ENCODE measurements around the gene TCAF1. TPM values are rescaled to one million over a fixed set of nuclear protein-coding genes. Genes with fewer than 3 reads are reported as not detected.

Gene TCAF1
- total RNA-seq, 1 experiment from 2014 or later = 26.7 TPM

- BruUV-seq (replicated peaks) = no TSS peak
- DNase-seq = no peak
- no peak overlapping the region for H3K4me3 Mint-ChIP-seq (ENCODE audit: low read depth, unreplicated experiment)
- H3K27ac Mint-ChIP-seq (ENCODE audit: unreplicated experiment) = no peak overlapping the region
- H3K27me3 Mint-ChIP-seq (ENCODE audit: unreplicated experiment) = no peaks in the 10 kb centered on the region
- CTCF ChIA-PET = no interaction called here
- intact Hi-C loops (cut with micrococcal nuclease; ENCODE audit: unreplicated experiment) = no loop called here
- no peak for TF ChIP-seq CTCF (IDR thresholded peaks at IDR 0.05; ENCODE audit: unreplicated experiment)
- H3K9me3 Mint-ChIP-seq (ENCODE audit: low read depth, unreplicated experiment) = no peaks in the 10 kb centered on the region
- H3K4me1 Mint-ChIP-seq (ENCODE audit: low read depth, unreplicated experiment) = peaks cover 3% of the 10 kb centered on the region
- no peaks in the 10 kb centered on the region for H3K36me3 Mint-ChIP-seq (ENCODE audit: insufficient read depth, unreplicated experiment)
These were observed 8.7 kb upstream of the TCAF1 start for GRCh38 chr7:143910473-143911248.

- Mint-ChIP-seq H3K27me3 (ENCODE audit: unreplicated experiment) (no peaks in the 10 kb centered on the region), H3K4me3 (ENCODE audit: low read depth, unreplicated experiment) (no peak overlapping the region), H3K9me3 (ENCODE audit: low read depth, unreplicated experiment) (no peaks in the 10 kb centered on the region), H3K4me1 (ENCODE audit: low read depth, unreplicated experiment) (peaks cover 11% of the 10 kb centered on the region), H3K27ac (ENCODE audit: unreplicated experiment) (no peak overlapping the region), H3K36me3 (ENCODE audit: insufficient read depth, unreplicated experiment) (no peaks in the 10 kb centered on the region)
- intact Hi-C loops (cut with micrococcal nuclease; ENCODE audit: unreplicated experiment) = no loop called here
- no peak for DNase-seq
- no peak for TF ChIP-seq CTCF (IDR thresholded peaks at IDR 0.05; ENCODE audit: unreplicated experiment)
- CTCF ChIA-PET = no interaction called here
- no TSS peak for BruUV-seq (replicated peaks)
These were observed 7.9 kb upstream of the TCAF1 start for GRCh38 chr7:143909863-143910262.

- no peak for DNase-seq
- H3K27ac Mint-ChIP-seq (ENCODE audit: unreplicated experiment) = no peak overlapping the region
- CTCF ChIA-PET = no interaction called here
- no peak for TF ChIP-seq CTCF (IDR thresholded peaks at IDR 0.05; ENCODE audit: unreplicated experiment)
- no peaks in the 10 kb centered on the region for H3K36me3 Mint-ChIP-seq (ENCODE audit: insufficient read depth, unreplicated experiment)
- intact Hi-C loops (cut with micrococcal nuclease; ENCODE audit: unreplicated experiment) = no loop called here
- H3K9me3 Mint-ChIP-seq (ENCODE audit: low read depth, unreplicated experiment) = no peaks in the 10 kb centered on the region
- H3K4me3 Mint-ChIP-seq (ENCODE audit: low read depth, unreplicated experiment) = no peak overlapping the region
- BruUV-seq (replicated peaks) = no TSS peak
- H3K27me3 Mint-ChIP-seq (ENCODE audit: unreplicated experiment) = no peaks in the 10 kb centered on the region
- H3K4me1 Mint-ChIP-seq (ENCODE audit: low read depth, unreplicated experiment) = peaks cover 12% of the 10 kb centered on the region
These were observed 6.1 kb upstream of the TCAF1 start for GRCh38 chr7:143908120-143908519.

- peaks cover 4% of the 10 kb centered on the region for H3K36me3 Mint-ChIP-seq (ENCODE audit: insufficient read depth, unreplicated experiment)
- no peak for TF ChIP-seq CTCF (IDR thresholded peaks at IDR 0.05; ENCODE audit: unreplicated experiment)
- no peaks in the 10 kb centered on the region for H3K9me3 Mint-ChIP-seq (ENCODE audit: low read depth, unreplicated experiment)
- no peak for DNase-seq
- H3K4me3 Mint-ChIP-seq (ENCODE audit: low read depth, unreplicated experiment) = no peak overlapping the region
- peaks cover 12% of the 10 kb centered on the region for H3K4me1 Mint-ChIP-seq (ENCODE audit: low read depth, unreplicated experiment)
- intact Hi-C loops (cut with micrococcal nuclease; ENCODE audit: unreplicated experiment) = no loop called here
- no TSS peak for BruUV-seq (replicated peaks)
- CTCF ChIA-PET = no interaction called here
- H3K27ac Mint-ChIP-seq (ENCODE audit: unreplicated experiment) = no peak overlapping the region
- no peaks in the 10 kb centered on the region for H3K27me3 Mint-ChIP-seq (ENCODE audit: unreplicated experiment)
These were observed 4.9 kb upstream of the TCAF1 start for GRCh38 chr7:143906895-143907294.

Measured in Calu3 (cell line).